ENCODE results near the gene FASN. TPM values are rescaled to one million over a fixed set of nuclear protein-coding genes. Genes with fewer than 3 reads are reported as not detected.

FASN gene
- total and polyA plus RNA-seq, 2 of the 13 experiments (the other 11 are each of a cell fraction or from before 2014, with no cell fraction given), result 51.7 to 101 TPM

GRCh38 chr17:82076018-82076784 is 21.8 kb downstream of the FASN start (continued):
- TF ChIP-seq BATF2 (CRISPR knock-in tag; IDR thresholded peaks at IDR 0.05) (no peak), RARG (CRISPR knock-in tag; IDR thresholded peaks at IDR 0.05; ENCODE audit: low read depth) (no peak), KLF11 (CRISPR knock-in tag; IDR thresholded peaks at IDR 0.05) (no peak), PPARG (CRISPR knock-in tag; conservative IDR thresholded peaks at IDR 0.05) (no peak), ZNF790 (CRISPR knock-in tag; IDR thresholded peaks at IDR 0.05; ENCODE audit: borderline replicate concordance) (no peak), NCOA1 (CRISPR knock-in tag; IDR thresholded peaks at IDR 0.05) (no peak), NFYC (CRISPR knock-in tag; IDR thresholded peaks at IDR 0.05) (no peak), MTA1 (CRISPR knock-in tag; IDR thresholded peaks at IDR 0.05; ENCODE audit: borderline replicate concordance) (no peak), ZGPAT (CRISPR knock-in tag; IDR thresholded peaks at IDR 0.05) (0 out of 2 replicates have a peak, but pooled peaks have one; percentile 10), ZNF205 (CRISPR knock-in tag; IDR thresholded peaks at IDR 0.05) (no peak), ZFP90 (CRISPR knock-in tag; IDR thresholded peaks at IDR 0.05; ENCODE audit: borderline replicate concordance) (no peak), ZNF570 (CRISPR knock-in tag; IDR thresholded peaks at IDR 0.05; ENCODE audit: borderline replicate concordance) (no peak), AHR (CRISPR knock-in tag; IDR thresholded peaks at IDR 0.05) (no peak), ERF (CRISPR knock-in tag; IDR thresholded peaks at IDR 0.05) (no peak), CHD4 (IDR thresholded peaks at IDR 0.05; ENCODE audit: borderline replicate concordance, low read length) (no peak), ONECUT2 (CRISPR knock-in tag; IDR thresholded peaks at IDR 0.05) (peak; percentile 16; the same call in 1 of the 2 replicates), PBX2 (CRISPR knock-in tag; IDR thresholded peaks at IDR 0.05) (no peak), GTF3A (CRISPR knock-in tag; conservative IDR thresholded peaks at IDR 0.05) (no peak), BCL3 (CRISPR knock-in tag; IDR thresholded peaks at IDR 0.05) (no peak)
- TF ChIP-seq, protein P1, sequence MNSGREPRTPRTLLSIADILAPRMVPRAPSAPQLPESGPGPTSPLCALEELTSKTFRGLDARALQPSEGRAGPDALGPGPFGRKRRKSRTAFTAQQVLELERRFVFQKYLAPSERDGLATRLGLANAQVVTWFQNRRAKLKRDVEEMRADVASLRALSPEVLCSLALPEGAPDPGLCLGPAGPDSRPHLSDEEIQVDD (CRISPR knock-in tag; IDR thresholded peaks at IDR 0.05; ENCODE audit: borderline replicate concordance), result no peak
- TF ChIP-seq, protein P2, sequence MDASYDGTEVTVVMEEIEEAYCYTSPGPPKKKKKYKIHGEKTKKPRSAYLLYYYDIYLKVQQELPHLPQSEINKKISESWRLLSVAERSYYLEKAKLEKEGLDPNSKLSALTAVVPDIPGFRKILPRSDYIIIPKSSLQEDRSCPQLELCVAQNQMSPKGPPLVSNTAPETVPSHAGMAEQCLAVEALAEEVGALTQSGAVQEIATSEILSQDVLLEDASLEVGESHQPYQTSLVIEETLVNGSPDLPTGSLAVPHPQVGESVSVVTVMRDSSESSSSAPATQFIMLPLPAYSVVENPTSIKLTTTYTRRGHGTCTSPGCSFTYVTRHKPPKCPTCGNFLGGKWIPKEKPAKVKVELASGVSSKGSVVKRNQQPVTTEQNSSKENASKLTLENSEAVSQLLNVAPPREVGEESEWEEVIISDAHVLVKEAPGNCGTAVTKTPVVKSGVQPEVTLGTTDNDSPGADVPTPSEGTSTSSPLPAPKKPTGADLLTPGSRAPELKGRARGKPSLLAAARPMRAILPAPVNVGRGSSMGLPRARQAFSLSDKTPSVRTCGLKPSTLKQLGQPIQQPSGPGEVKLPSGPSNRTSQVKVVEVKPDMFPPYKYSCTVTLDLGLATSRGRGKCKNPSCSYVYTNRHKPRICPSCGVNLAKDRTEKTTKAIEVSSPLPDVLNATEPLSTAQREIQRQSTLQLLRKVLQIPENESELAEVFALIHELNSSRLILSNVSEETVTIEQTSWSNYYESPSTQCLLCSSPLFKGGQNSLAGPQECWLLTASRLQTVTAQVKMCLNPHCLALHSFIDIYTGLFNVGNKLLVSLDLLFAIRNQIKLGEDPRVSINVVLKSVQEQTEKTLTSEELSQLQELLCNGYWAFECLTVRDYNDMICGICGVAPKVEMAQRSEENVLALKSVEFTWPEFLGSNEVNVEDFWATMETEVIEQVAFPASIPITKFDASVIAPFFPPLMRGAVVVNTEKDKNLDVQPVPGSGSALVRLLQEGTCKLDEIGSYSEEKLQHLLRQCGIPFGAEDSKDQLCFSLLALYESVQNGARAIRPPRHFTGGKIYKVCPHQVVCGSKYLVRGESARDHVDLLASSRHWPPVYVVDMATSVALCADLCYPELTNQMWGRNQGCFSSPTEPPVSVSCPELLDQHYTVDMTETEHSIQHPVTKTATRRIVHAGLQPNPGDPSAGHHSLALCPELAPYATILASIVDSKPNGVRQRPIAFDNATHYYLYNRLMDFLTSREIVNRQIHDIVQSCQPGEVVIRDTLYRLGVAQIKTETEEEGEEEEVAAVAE (CRISPR knock-in tag; IDR thresholded peaks at IDR 0.05; ENCODE audit: borderline replicate concordance), result no peak

All from HepG2 (cell line).